ENCODE measurements around the gene THRA. TPM values are rescaled to one million over a fixed set of nuclear protein-coding genes. Genes with fewer than 3 reads are reported as not detected.

Gene THRA
- total and polyA plus RNA-seq, 2 of the 8 experiments (the other 6 are each of a cell fraction or from before 2014, with no cell fraction given): 6.4 to 10.2 TPM

- TF ChIP-seq, protein P1, sequence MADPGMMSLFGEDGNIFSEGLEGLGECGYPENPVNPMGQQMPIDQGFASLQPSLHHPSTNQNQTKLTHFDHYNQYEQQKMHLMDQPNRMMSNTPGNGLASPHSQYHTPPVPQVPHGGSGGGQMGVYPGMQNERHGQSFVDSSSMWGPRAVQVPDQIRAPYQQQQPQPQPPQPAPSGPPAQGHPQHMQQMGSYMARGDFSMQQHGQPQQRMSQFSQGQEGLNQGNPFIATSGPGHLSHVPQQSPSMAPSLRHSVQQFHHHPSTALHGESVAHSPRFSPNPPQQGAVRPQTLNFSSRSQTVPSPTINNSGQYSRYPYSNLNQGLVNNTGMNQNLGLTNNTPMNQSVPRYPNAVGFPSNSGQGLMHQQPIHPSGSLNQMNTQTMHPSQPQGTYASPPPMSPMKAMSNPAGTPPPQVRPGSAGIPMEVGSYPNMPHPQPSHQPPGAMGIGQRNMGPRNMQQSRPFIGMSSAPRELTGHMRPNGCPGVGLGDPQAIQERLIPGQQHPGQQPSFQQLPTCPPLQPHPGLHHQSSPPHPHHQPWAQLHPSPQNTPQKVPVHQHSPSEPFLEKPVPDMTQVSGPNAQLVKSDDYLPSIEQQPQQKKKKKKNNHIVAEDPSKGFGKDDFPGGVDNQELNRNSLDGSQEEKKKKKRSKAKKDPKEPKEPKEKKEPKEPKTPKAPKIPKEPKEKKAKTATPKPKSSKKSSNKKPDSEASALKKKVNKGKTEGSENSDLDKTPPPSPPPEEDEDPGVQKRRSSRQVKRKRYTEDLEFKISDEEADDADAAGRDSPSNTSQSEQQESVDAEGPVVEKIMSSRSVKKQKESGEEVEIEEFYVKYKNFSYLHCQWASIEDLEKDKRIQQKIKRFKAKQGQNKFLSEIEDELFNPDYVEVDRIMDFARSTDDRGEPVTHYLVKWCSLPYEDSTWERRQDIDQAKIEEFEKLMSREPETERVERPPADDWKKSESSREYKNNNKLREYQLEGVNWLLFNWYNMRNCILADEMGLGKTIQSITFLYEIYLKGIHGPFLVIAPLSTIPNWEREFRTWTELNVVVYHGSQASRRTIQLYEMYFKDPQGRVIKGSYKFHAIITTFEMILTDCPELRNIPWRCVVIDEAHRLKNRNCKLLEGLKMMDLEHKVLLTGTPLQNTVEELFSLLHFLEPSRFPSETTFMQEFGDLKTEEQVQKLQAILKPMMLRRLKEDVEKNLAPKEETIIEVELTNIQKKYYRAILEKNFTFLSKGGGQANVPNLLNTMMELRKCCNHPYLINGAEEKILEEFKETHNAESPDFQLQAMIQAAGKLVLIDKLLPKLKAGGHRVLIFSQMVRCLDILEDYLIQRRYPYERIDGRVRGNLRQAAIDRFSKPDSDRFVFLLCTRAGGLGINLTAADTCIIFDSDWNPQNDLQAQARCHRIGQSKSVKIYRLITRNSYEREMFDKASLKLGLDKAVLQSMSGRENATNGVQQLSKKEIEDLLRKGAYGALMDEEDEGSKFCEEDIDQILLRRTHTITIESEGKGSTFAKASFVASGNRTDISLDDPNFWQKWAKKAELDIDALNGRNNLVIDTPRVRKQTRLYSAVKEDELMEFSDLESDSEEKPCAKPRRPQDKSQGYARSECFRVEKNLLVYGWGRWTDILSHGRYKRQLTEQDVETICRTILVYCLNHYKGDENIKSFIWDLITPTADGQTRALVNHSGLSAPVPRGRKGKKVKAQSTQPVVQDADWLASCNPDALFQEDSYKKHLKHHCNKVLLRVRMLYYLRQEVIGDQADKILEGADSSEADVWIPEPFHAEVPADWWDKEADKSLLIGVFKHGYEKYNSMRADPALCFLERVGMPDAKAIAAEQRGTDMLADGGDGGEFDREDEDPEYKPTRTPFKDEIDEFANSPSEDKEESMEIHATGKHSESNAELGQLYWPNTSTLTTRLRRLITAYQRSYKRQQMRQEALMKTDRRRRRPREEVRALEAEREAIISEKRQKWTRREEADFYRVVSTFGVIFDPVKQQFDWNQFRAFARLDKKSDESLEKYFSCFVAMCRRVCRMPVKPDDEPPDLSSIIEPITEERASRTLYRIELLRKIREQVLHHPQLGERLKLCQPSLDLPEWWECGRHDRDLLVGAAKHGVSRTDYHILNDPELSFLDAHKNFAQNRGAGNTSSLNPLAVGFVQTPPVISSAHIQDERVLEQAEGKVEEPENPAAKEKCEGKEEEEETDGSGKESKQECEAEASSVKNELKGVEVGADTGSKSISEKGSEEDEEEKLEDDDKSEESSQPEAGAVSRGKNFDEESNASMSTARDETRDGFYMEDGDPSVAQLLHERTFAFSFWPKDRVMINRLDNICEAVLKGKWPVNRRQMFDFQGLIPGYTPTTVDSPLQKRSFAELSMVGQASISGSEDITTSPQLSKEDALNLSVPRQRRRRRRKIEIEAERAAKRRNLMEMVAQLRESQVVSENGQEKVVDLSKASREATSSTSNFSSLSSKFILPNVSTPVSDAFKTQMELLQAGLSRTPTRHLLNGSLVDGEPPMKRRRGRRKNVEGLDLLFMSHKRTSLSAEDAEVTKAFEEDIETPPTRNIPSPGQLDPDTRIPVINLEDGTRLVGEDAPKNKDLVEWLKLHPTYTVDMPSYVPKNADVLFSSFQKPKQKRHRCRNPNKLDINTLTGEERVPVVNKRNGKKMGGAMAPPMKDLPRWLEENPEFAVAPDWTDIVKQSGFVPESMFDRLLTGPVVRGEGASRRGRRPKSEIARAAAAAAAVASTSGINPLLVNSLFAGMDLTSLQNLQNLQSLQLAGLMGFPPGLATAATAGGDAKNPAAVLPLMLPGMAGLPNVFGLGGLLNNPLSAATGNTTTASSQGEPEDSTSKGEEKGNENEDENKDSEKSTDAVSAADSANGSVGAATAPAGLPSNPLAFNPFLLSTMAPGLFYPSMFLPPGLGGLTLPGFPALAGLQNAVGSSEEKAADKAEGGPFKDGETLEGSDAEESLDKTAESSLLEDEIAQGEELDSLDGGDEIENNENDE (IDR thresholded peaks at IDR 0.05; ENCODE audit: insufficient replicate concordance, low read length): no peak
Observed at GRCh38 chr17:40092581-40092980, 29.8 kb downstream of the THRA start (continued).

Measured in H1 (cell line).